AG04450 (cell line): ENCODE measurements around the gene SLC4A4. TPM values are rescaled to one million over a fixed set of nuclear protein-coding genes. Genes with fewer than 3 reads are reported as not detected.

Source experiments
- CTCF ChIA-PET: fragments of 300-600, 350-600 bp; formaldehyde crosslinking; extraction: SDS; loops from one replicate; lab custom pipeline; 2022; ENCODE audit warnings: antibody characterized with exemption, inconsistent platforms; lab: Charles Lee
- POLR2A ChIA-PET: fragments of 350-600 bp; formaldehyde crosslinking; extraction: SDS; loops from one replicate; lab custom pipeline; 2021; ENCODE audit warnings: antibody characterized with exemption, inconsistent platforms; lab: Yijun Ruan, JAX
- DNase-seq: peaks from one replicate; pipeline ENCODE4 v3.0.0-alpha.2; 2011; ENCODE audit warnings: low read depth, low spot score
- H3K27ac ChIP-seq: one replicate; pipeline ENCODE4 v1.5.1; 2012; ENCODE audit warnings: low read depth, low read length, control low read depth
- H3K27me3 ChIP-seq: one replicate; pipeline ENCODE4 v1.6.0; 2012; ENCODE audit warnings: low read length; ENCODE audit not compliant: control insufficient read depth, insufficient read depth
- H3K4me3 ChIP-seq: 2 replicates; pipeline ENCODE4 v1.5.1; 2011; ENCODE audit warnings: mild to moderate bottlenecking, low read depth, low read length, control low read depth
- H3K9me3 ChIP-seq: 2 replicates; pipeline ENCODE4 v1.5.1; 2012; ENCODE audit warnings: low read length; ENCODE audit not compliant: control insufficient read depth, insufficient read depth
- CTCF ChIP-seq: IDR thresholded peaks from 2 replicates; pipeline ENCODE4 v1.5.1; 2011; ENCODE audit warnings: low read depth, low read length, control low read depth, inconsistent platforms
- polyA plus RNA-seq: library from polyadenylated mRNA; depleted of rRNA; stranded (reverse); fragments of >200 nt; gene quantifications from 2 replicates; pipeline ENCODE4 v1.2.3, GENCODE V29; 2011

Gene SLC4A4
- polyA plus RNA-seq, 1 experiment, result 17.5 TPM

GRCh38 chr4:71294301-71294700, 44.5 kb upstream of the SLC4A4 start:
- TF ChIP-seq CTCF, result no peak
- H3K27me3 ChIP-seq, result no peaks in the 10 kb centered on the region
- peak overlapping the region; percentile 83 for H3K27ac ChIP-seq
- H3K9me3 ChIP-seq, result no peaks in the 10 kb centered on the region
- ChIA-PET POLR2A (interaction anchor here (1.4 kb wide), 1 partner anchor 28 kb away, joined by 5 read pairs; no protein-coding TSS in a partner anchor), CTCF (no interaction called here)
- H3K4me3 ChIP-seq, result no peak overlapping the region
- no peak for DNase-seq

GRCh38 chr4:71296945-71297344, 41.9 kb upstream of the SLC4A4 start:
- no peak for TF ChIP-seq CTCF
- ChIA-PET POLR2A (interaction anchor here (0.7 kb wide), 1 partner anchor 40 kb away, joined by 7 read pairs; no protein-coding TSS in a partner anchor), CTCF (interaction anchor here (0.9 kb wide), 1 partner anchor 254 kb away, joined by 3 read pairs; no protein-coding TSS in a partner anchor)
- DNase-seq, result no peak
- no peaks in the 10 kb centered on the region for H3K27me3 ChIP-seq
- H3K9me3 ChIP-seq, result no peaks in the 10 kb centered on the region
- H3K4me3 ChIP-seq, result no peak overlapping the region
- no peak overlapping the region for H3K27ac ChIP-seq

- Histone ChIP-seq H3K4me3 (no peak overlapping the region), H3K9me3 (no peaks in the 10 kb centered on the region), H3K27ac (no peak overlapping the region), H3K27me3 (no peaks in the 10 kb centered on the region)
- TF ChIP-seq CTCF, result no peak
- no peak for DNase-seq
- ChIA-PET POLR2A (interaction anchor here (0.6 kb wide), 1 partner anchor 64 kb away, joined by 5 read pairs; no protein-coding TSS in a partner anchor), CTCF (no interaction called here)
Measured at GRCh38 chr4:71300362-71300761, 38.5 kb upstream of the SLC4A4 start.

- no peak for DNase-seq
- Histone ChIP-seq H3K27me3 (no peaks in the 10 kb centered on the region), H3K4me3 (no peak overlapping the region), H3K9me3 (no peaks in the 10 kb centered on the region), H3K27ac (no peak overlapping the region)
- CTCF ChIA-PET, result no interaction called here
- no peak for TF ChIP-seq CTCF
- POLR2A ChIA-PET, result no interaction called here
Measured at GRCh38 chr4:71300964-71301363, 37.9 kb upstream of the SLC4A4 start.

- ChIA-PET POLR2A (interaction anchor here (0.9 kb wide), 1 partner anchor 13 kb away, joined by 3 read pairs; no protein-coding TSS in a partner anchor), CTCF (no interaction called here)
- Histone ChIP-seq H3K4me3 (no peak overlapping the region), H3K27me3 (no peaks in the 10 kb centered on the region), H3K9me3 (no peaks in the 10 kb centered on the region), H3K27ac (no peak overlapping the region)
- no peak for TF ChIP-seq CTCF
- no peak for DNase-seq
Measured at GRCh38 chr4:71303287-71303686, 35.5 kb upstream of the SLC4A4 start.
